H9 (cell line): ENCODE results near the gene MTERF4. TPM values are rescaled to one million over a fixed set of nuclear protein-coding genes. Genes with fewer than 3 reads are reported as not detected.

Experiments used
- DNase-seq: peaks from one replicate; pipeline ENCODE4 v3.0.0-alpha.2; 2017
- H2AFZ ChIP-seq: one replicate; pipeline ENCODE4 v1.6.1; 2013; ENCODE audit warnings: mild to moderate bottlenecking, low read length, control low read depth, moderate library complexity
- H2AK5ac ChIP-seq: 2 replicates; pipeline ENCODE4 v1.6.1; 2013; ENCODE audit warnings: low read length, control low read depth, mixed read lengths; ENCODE audit not compliant: insufficient read length
- H2BK120ac ChIP-seq: one replicate; pipeline ENCODE4 v1.6.1; 2013; ENCODE audit warnings: low read depth, mild to moderate bottlenecking, low read length, control low read depth, inconsistent platforms; ENCODE audit not compliant: poor library complexity, severe bottlenecking
- H2BK12ac ChIP-seq: 2 replicates; pipeline ENCODE4 v1.6.1; 2013; ENCODE audit warnings: low read length, control low read depth, mixed read lengths, low read depth; ENCODE audit not compliant: insufficient read length
- H2BK15ac ChIP-seq: 2 replicates; pipeline ENCODE4 v1.6.1; 2013; ENCODE audit warnings: low read depth, low read length, control low read depth
- H2BK20ac ChIP-seq: one replicate; pipeline ENCODE4 v1.6.1; 2013; ENCODE audit warnings: low read depth, mild to moderate bottlenecking, low read length, control low read depth, inconsistent platforms; ENCODE audit not compliant: poor library complexity, severe bottlenecking
- H2BK5ac ChIP-seq: 2 replicates; pipeline ENCODE4 v1.6.1; 2013; ENCODE audit warnings: low read length, control low read depth, mixed read lengths; ENCODE audit not compliant: insufficient read length
- H3K14ac ChIP-seq: 2 replicates; pipeline ENCODE4 v1.6.1; 2013; ENCODE audit warnings: low read length, control low read depth; ENCODE audit not compliant: insufficient read depth
- H3K18ac ChIP-seq: 2 replicates; pipeline ENCODE4 v1.6.1; 2013; ENCODE audit warnings: low read depth, mild to moderate bottlenecking, mixed read lengths, low read length, control low read depth; ENCODE audit not compliant: insufficient read length
- H3K23ac ChIP-seq: 2 replicates; pipeline ENCODE4 v1.6.1; 2013; ENCODE audit warnings: low read length, control low read depth, mixed read lengths, low read depth; ENCODE audit not compliant: insufficient read length
- H3K23me2 ChIP-seq: 2 replicates; pipeline ENCODE4 v1.6.1; 2013; ENCODE audit warnings: low read depth, mild to moderate bottlenecking, mixed read lengths, low read length, control low read depth; ENCODE audit not compliant: insufficient read length, poor library complexity, severe bottlenecking
- H3K27ac ChIP-seq: 2 replicates; pipeline ENCODE4 v1.5.1; 2013; ENCODE audit warnings: low read length, control low read depth, mixed read lengths, low read depth; ENCODE audit not compliant: insufficient read length
- H3K27me3 ChIP-seq: 2 replicates; pipeline ENCODE4 v1.6.1; 2013; ENCODE audit warnings: low read length, control low read depth, inconsistent platforms; ENCODE audit not compliant: insufficient read depth
- H3K4ac ChIP-seq: 2 replicates; pipeline ENCODE4 v1.6.1; 2013; ENCODE audit warnings: low read depth, mild to moderate bottlenecking, control low read depth, inconsistent platforms, low read length, moderate library complexity
- H3K4me1 ChIP-seq: 2 replicates; pipeline ENCODE4 v1.6.1; 2013; ENCODE audit warnings: low read length, control low read depth, inconsistent platforms; ENCODE audit not compliant: insufficient read depth
- H3K4me2 ChIP-seq: 2 replicates; pipeline ENCODE4 v1.6.1; 2013; ENCODE audit warnings: low read length, control low read depth, mixed read lengths; ENCODE audit not compliant: insufficient read length, insufficient read depth
- H3K56ac ChIP-seq: 2 replicates; pipeline ENCODE4 v1.6.1; 2013; ENCODE audit warnings: low read depth, mild to moderate bottlenecking, mixed read lengths, low read length, control low read depth; ENCODE audit not compliant: insufficient read length
- H3K79me1 ChIP-seq: 2 replicates; pipeline ENCODE4 v1.6.1; 2013; ENCODE audit warnings: low read depth, mild to moderate bottlenecking, moderate library complexity, low read length, control low read depth, inconsistent platforms; ENCODE audit not compliant: insufficient read depth, poor library complexity, severe bottlenecking
- H3K79me2 ChIP-seq: 2 replicates; pipeline ENCODE4 v1.6.1; 2013; ENCODE audit warnings: low read length, control low read depth, inconsistent platforms; ENCODE audit not compliant: insufficient read depth
- H3K9ac ChIP-seq: 2 replicates; pipeline ENCODE4 v1.6.1; 2013; ENCODE audit warnings: low read length, control low read depth, mixed read lengths; ENCODE audit not compliant: insufficient read length; ENCODE audit errors: extremely low read depth
- H3K9me3 ChIP-seq: one replicate; pipeline ENCODE4 v1.6.1; 2013; ENCODE audit warnings: low read depth, low read length, inconsistent platforms; ENCODE audit not compliant: control insufficient read depth
- H3T11ph ChIP-seq: one replicate; pipeline ENCODE4 v1.6.1; 2013; ENCODE audit warnings: mild to moderate bottlenecking, low read length, control low read depth, inconsistent platforms
- H4K20me1 ChIP-seq: one replicate; pipeline ENCODE4 v1.6.1; 2013; ENCODE audit not compliant: control insufficient read depth, insufficient read length, insufficient read depth
- H4K5ac ChIP-seq: 2 replicates; pipeline ENCODE4 v1.6.1; 2013; ENCODE audit warnings: low read depth, mild to moderate bottlenecking, mixed read lengths, low read length, control low read depth; ENCODE audit not compliant: insufficient read length
- H4K8ac ChIP-seq: replicated peaks from 2 replicates; pipeline ENCODE4 v1.6.1; 2013; ENCODE audit warnings: low read length, control low read depth, mixed read lengths, low read depth; ENCODE audit not compliant: insufficient read length
- H4K91ac ChIP-seq: 2 replicates; pipeline ENCODE4 v1.6.1; 2013; ENCODE audit warnings: low read depth, mild to moderate bottlenecking, moderate library complexity, mixed read lengths, low read length, control low read depth; ENCODE audit not compliant: insufficient read length
- H3K27ac Mint-ChIP-seq, 3 experiments: 2 replicates in 2 of 3; 3 replicates in 1 of 3; pipeline ENCODE4 v1.8.0; 2020 to 2021; ENCODE audit warnings: mixed read lengths in 3 of 3, mild to moderate bottlenecking in 1 of 3, moderate library complexity in 1 of 3
- H3K27me3 Mint-ChIP-seq: 2 replicates; pipeline ENCODE4 v1.8.0; 2021; ENCODE audit warnings: low read depth, mild to moderate bottlenecking, moderate library complexity, mixed read lengths
- H3K36me3 Mint-ChIP-seq, 3 experiments: 2 replicates in 2 of 3; 3 replicates in 1 of 3; pipeline ENCODE4 v1.8.0; 2020 to 2021; ENCODE audit warnings: low read depth in 3 of 3, mixed read lengths in 3 of 3; ENCODE audit not compliant: insufficient read depth in 1 of 3
- H3K4me1 Mint-ChIP-seq, 2 experiments: 2 replicates each; pipeline ENCODE4 v1.8.0; 2020; ENCODE audit warnings: mixed read lengths in 2 of 2
- H3K4me3 Mint-ChIP-seq, 2 experiments: 2 replicates in 1 of 2; 3 replicates in 1 of 2; pipeline ENCODE4 v1.8.0; 2020 to 2021; ENCODE audit warnings: mild to moderate bottlenecking in 2 of 2, mixed read lengths in 2 of 2, moderate library complexity in 1 of 2
- H3K9me3 Mint-ChIP-seq, 2 experiments: 2 replicates in 1 of 2; 3 replicates in 1 of 2; pipeline ENCODE4 v1.8.0; 2020; ENCODE audit warnings: mild to moderate bottlenecking in 2 of 2, mixed read lengths in 2 of 2, moderate library complexity in 1 of 2
- CTCF ChIP-seq: fragments of 200-600 bp; sonication (generic); conservative IDR thresholded peaks from 3 replicates; pipeline ENCODE4 v1.8.0; 2021; ENCODE audit warnings: antibody characterized with exemption, mild to moderate bottlenecking
- WGBS: extraction: QIAGEN DNeasy Blood & Tissue Kit; methylation state at CpG from one replicate; pipeline ENCODE4 v1.1.7; 2013; ENCODE audit warnings: missing lambda C conversion rate, low lambda C conversion rate, mixed read lengths; ENCODE audit not compliant: insufficient read length; ENCODE audit errors: extremely low coverage; 5-methylcytosine and 5-hydroxymethylcytosine counted together
- total RNA-seq: library from RNA; stranded (reverse); gene quantifications from 2 replicates; pipeline ENCODE4 v1.2.1, GENCODE V29; 2021

MTERF4 gene
- total RNA-seq, 1 experiment from 2014 or later: 35.0 TPM

GRCh38 chr2:241136191-241136590, 34.1 kb upstream of the MTERF4 start:
- no peak overlapping the region for H3K18ac ChIP-seq
- H2BK15ac ChIP-seq: no peak overlapping the region
- Mint-ChIP-seq H3K27ac (no peak overlapping the region), H3K4me3 (no peak overlapping the region), H3K9me3 (no peaks in the 10 kb centered on the region), H3K36me3 (peaks cover 28 to 72% (median 57%) of the 10 kb centered on the region in 3 experiments), H3K4me1 (no peaks in the 10 kb centered on the region), H3K27me3 (no peaks in the 10 kb centered on the region)
- no peak overlapping the region for H3K56ac ChIP-seq
- H3K9ac ChIP-seq: no peak overlapping the region
- H2BK120ac ChIP-seq: no peak overlapping the region
- H3K27ac ChIP-seq: no peak overlapping the region
- no peak overlapping the region for H2BK12ac ChIP-seq
- H2BK20ac ChIP-seq: no peak overlapping the region
- no peak overlapping the region for H2AK5ac ChIP-seq
- no CpG with 5 or more reads among the region's 8 CpGs for WGBS
- H3K23ac ChIP-seq: no peak overlapping the region
- H4K8ac ChIP-seq: no peak overlapping the region
- H4K5ac ChIP-seq: no peak overlapping the region
- H3K14ac ChIP-seq: no peak overlapping the region
- no peaks in the 10 kb centered on the region for H3K23me2 ChIP-seq
- H3K79me1 ChIP-seq: no peaks in the 10 kb centered on the region
- H3K79me2 ChIP-seq: no peaks in the 10 kb centered on the region
- no peak overlapping the region for H3K4ac ChIP-seq
- DNase-seq: no peak
- H2BK5ac ChIP-seq: no peak overlapping the region
- H3K4me2 ChIP-seq: no peak overlapping the region
- H4K20me1 ChIP-seq: no peaks in the 10 kb centered on the region
- no peak overlapping the region for H2AFZ ChIP-seq
- H3K4me1 ChIP-seq: no peaks in the 10 kb centered on the region
- H3T11ph ChIP-seq: no peak overlapping the region
- TF ChIP-seq CTCF: no peak
- no peak overlapping the region for H4K91ac ChIP-seq
- no peaks in the 10 kb centered on the region for H3K27me3 ChIP-seq
- H3K9me3 ChIP-seq: no peaks in the 10 kb centered on the region
